Caco-2 (cell line): ENCODE measurements around the gene ZNF674. TPM values are rescaled to one million over a fixed set of nuclear protein-coding genes. Genes with fewer than 3 reads are reported as not detected.

Experiments
- BruUV-seq: library from RNA; stranded (reverse); fragments of 400-500 nt; replicated peaks from 2 replicates; lab custom pipeline; 2021; lab: Mats Ljungman, UMichigan
- CTCF ChIA-PET: fragments of 300-600 bp; sonication (Branson Sonifier 250); formaldehyde crosslinking; loops from one replicate; lab custom pipeline; 2022; ENCODE audit warnings: antibody characterized with exemption; lab: Charles Lee
- POLR2A ChIA-PET: fragments of 300-600 bp; sonication (Branson Sonifier 250); formaldehyde crosslinking; loops from one replicate; lab custom pipeline; 2022; ENCODE audit warnings: antibody characterized with exemption; lab: Charles Lee
- DNase-seq, 2 experiments: peaks; one replicate each; pipeline versions ENCODE4 v3.0.0 to v3.0.0-alpha.2; 2020 to 2022
- H3K27me3 ChIP-seq: replicated peaks from 2 replicates; pipeline ENCODE4 v1.6.0; 2011; ENCODE audit warnings: low read length; ENCODE audit not compliant: control insufficient read depth, insufficient read depth
- H3K36me3 ChIP-seq: 2 replicates; pipeline ENCODE4 v1.5.1; 2011; ENCODE audit warnings: low read length; ENCODE audit not compliant: control insufficient read depth, insufficient read depth
- H3K4me1 ChIP-seq: fragments of 250-450 bp; sonication (Bioruptor Pico); 2 replicates; pipeline ENCODE4 v1.5.1; 2020; ENCODE audit warnings: mild to moderate bottlenecking
- H3K4me3 ChIP-seq: 2 replicates; pipeline ENCODE4 v1.5.1; 2011; ENCODE audit warnings: low read depth, mild to moderate bottlenecking, control low read depth, low read length
- H3K9me3 ChIP-seq: fragments of 250-450 bp; sonication (Bioruptor Pico); 2 replicates; pipeline ENCODE4 v1.5.1; 2020; ENCODE audit warnings: mild to moderate bottlenecking, moderate library complexity
- H3K27ac Mint-ChIP-seq: one replicate; pipeline ENCODE4 v1.8.0; 2022; ENCODE audit warnings: mixed read lengths; ENCODE audit not compliant: unreplicated experiment
- H3K27me3 Mint-ChIP-seq: one replicate; pipeline ENCODE4 v1.8.0; 2022; ENCODE audit warnings: mixed read lengths; ENCODE audit not compliant: insufficient read depth, unreplicated experiment
- H3K36me3 Mint-ChIP-seq: one replicate; pipeline ENCODE4 v1.8.0; 2022; ENCODE audit warnings: mild to moderate bottlenecking, mixed read lengths; ENCODE audit not compliant: insufficient read depth, unreplicated experiment
- H3K4me1 Mint-ChIP-seq: one replicate; pipeline ENCODE4 v1.8.0; 2022; ENCODE audit warnings: low read depth, mixed read lengths; ENCODE audit not compliant: unreplicated experiment
- H3K4me3 Mint-ChIP-seq: one replicate; pipeline ENCODE4 v1.8.0; 2022; ENCODE audit warnings: mild to moderate bottlenecking, moderate library complexity, mixed read lengths; ENCODE audit not compliant: unreplicated experiment
- H3K9me3 Mint-ChIP-seq: one replicate; pipeline ENCODE4 v1.8.0; 2022; ENCODE audit warnings: mixed read lengths; ENCODE audit not compliant: unreplicated experiment
- CTCF ChIP-seq, 2 experiments: fragments of 200-600 bp in 1 of 2; IDR thresholded peaks; 1 replicate in 1 of 2; 2 replicates in 1 of 2; pipeline versions ENCODE4 v1.5.1 to v1.8.0; 2011 to 2022; ENCODE audit warnings: antibody characterized with exemption in 1 of 2, control low read depth in 1 of 2, inconsistent platforms in 1 of 2, low read depth in 1 of 2, low read length in 1 of 2, mild to moderate bottlenecking in 1 of 2, moderate library complexity in 1 of 2; ENCODE audit not compliant: insufficient read depth in 1 of 2, severe bottlenecking in 1 of 2, unreplicated experiment in 1 of 2
- intact Hi-C: fragments of 100-400 bp; cut with micrococcal nuclease; formaldehyde crosslinking; loops from one replicate; pipeline ENCODE4 v1.10.0; 2022; ENCODE audit not compliant: unreplicated experiment
- total RNA-seq: library from RNA; stranded (reverse); gene quantifications from 2 replicates; pipeline ENCODE4 v1.2.3, GENCODE V29; 2022

The ZNF674 gene
- total RNA-seq, 1 experiment from 2014 or later = 4.6 TPM

GRCh38 chrX:46587753-46588171 is 42.5 kb upstream of the ZNF674 start:
- H3K4me1 Mint-ChIP-seq = no peaks in the 10 kb centered on the region
- H3K27me3 Mint-ChIP-seq = no peaks in the 10 kb centered on the region
- no peak for DNase-seq
- Histone ChIP-seq H3K36me3 (no peaks in the 10 kb centered on the region), H3K4me3 (no peak overlapping the region), H3K9me3 (no peaks in the 10 kb centered on the region), H3K4me1 (no peaks in the 10 kb centered on the region), H3K27me3 (no peaks in the 10 kb centered on the region)
- no peak overlapping the region for H3K4me3 Mint-ChIP-seq
- H3K9me3 Mint-ChIP-seq = no peaks in the 10 kb centered on the region
- no TSS peak for BruUV-seq
- TF ChIP-seq CTCF (IDR thresholded peaks at IDR 0.05; ENCODE audit: insufficient read depth in 1 of 2, low read depth in 1 of 2, low read length in 1 of 2, severe bottlenecking in 1 of 2, unreplicated experiment in 1 of 2) = no peak
- CTCF ChIA-PET = no interaction called here
- intact Hi-C loops = no loop called here
- POLR2A ChIA-PET = no interaction called here
- no peaks in the 10 kb centered on the region for H3K36me3 Mint-ChIP-seq
- no peak overlapping the region for H3K27ac Mint-ChIP-seq

- Histone ChIP-seq H3K36me3 (no peaks in the 10 kb centered on the region), H3K9me3 (no peaks in the 10 kb centered on the region), H3K27me3 (no peaks in the 10 kb centered on the region), H3K4me1 (no peaks in the 10 kb centered on the region), H3K4me3 (no peak overlapping the region)
- intact Hi-C loops = no loop called here
- H3K9me3 Mint-ChIP-seq = no peaks in the 10 kb centered on the region
- H3K4me1 Mint-ChIP-seq = no peaks in the 10 kb centered on the region
- no peak for DNase-seq
- no peaks in the 10 kb centered on the region for H3K27me3 Mint-ChIP-seq
- ChIA-PET POLR2A (no interaction called here), CTCF (no interaction called here)
- no peak overlapping the region for H3K4me3 Mint-ChIP-seq
- no peaks in the 10 kb centered on the region for H3K36me3 Mint-ChIP-seq
- no TSS peak for BruUV-seq
- H3K27ac Mint-ChIP-seq = no peak overlapping the region
- no peak for TF ChIP-seq CTCF (IDR thresholded peaks at IDR 0.05; ENCODE audit: insufficient read depth in 1 of 2, low read depth in 1 of 2, low read length in 1 of 2, severe bottlenecking in 1 of 2, unreplicated experiment in 1 of 2)
These were observed 41.9 kb upstream of the ZNF674 start for GRCh38 chrX:46587158-46587557.

GRCh38 chrX:46584736-46585135 is 39.5 kb upstream of the ZNF674 start:
- Histone ChIP-seq H3K9me3 (no peaks in the 10 kb centered on the region), H3K27me3 (no peaks in the 10 kb centered on the region), H3K4me1 (no peaks in the 10 kb centered on the region), H3K4me3 (no peak overlapping the region), H3K36me3 (no peaks in the 10 kb centered on the region)
- no peaks in the 10 kb centered on the region for H3K9me3 Mint-ChIP-seq
- ChIA-PET POLR2A (no interaction called here), CTCF (no interaction called here)
- DNase-seq = no peak
- H3K4me3 Mint-ChIP-seq = no peak overlapping the region
- no peaks in the 10 kb centered on the region for H3K4me1 Mint-ChIP-seq
- no peaks in the 10 kb centered on the region for H3K27me3 Mint-ChIP-seq
- TF ChIP-seq CTCF (IDR thresholded peaks at IDR 0.05; ENCODE audit: insufficient read depth in 1 of 2, low read depth in 1 of 2, low read length in 1 of 2, severe bottlenecking in 1 of 2, unreplicated experiment in 1 of 2) = no peak
- intact Hi-C loops = no loop called here
- H3K27ac Mint-ChIP-seq = no peak overlapping the region
- no peaks in the 10 kb centered on the region for H3K36me3 Mint-ChIP-seq
- BruUV-seq = no TSS peak
